ENCODE data around the gene ZNF609.

ZNF609 gene

DNA sequence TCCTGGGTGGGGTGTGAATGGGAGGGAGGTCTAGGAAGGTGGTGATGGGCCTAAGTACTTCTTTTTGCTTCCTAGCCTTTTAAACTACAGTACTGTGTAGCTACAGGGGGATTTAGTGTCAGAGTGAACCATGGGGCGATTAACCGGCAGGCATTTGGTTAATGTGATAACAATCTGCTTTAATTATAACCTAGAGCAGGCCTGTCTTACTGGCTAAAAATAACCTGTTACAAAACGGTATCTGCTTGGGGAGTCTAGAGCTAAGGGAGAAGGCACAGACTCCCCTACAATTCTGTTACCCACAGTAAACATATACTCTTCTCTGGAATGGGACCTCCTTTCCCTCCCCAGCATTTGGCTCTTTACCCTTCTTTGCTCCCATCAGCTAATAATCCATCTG is 229.6 kb downstream of the ZNF609 start:
- Histone ChIP-seq H3K79me1 (ENCODE audit: low read length) (peaks cover 15% of the 10 kb centered on the region), H3K27me3 (ENCODE audit: insufficient read depth, low read length, poor library complexity) (no peaks in the 10 kb centered on the region), H3K27ac (ENCODE audit: low read depth, low read length) (no peak overlapping the region), H2AK5ac (ENCODE audit: low read length) (no peak overlapping the region), H3K79me2 (ENCODE audit: control insufficient read depth, insufficient read depth, low read length) (peaks cover 9% of the 10 kb centered on the region), H3K36me3 (ENCODE audit: control insufficient read depth, insufficient read depth, low read length) (peaks cover 21% of the 10 kb centered on the region), H3K18ac (ENCODE audit: low read length) (no peak overlapping the region), H3K4me2 (ENCODE audit: low read length) (no peak overlapping the region), H2BK5ac (ENCODE audit: low read length) (no peak overlapping the region), H3K4ac (ENCODE audit: low read depth, low read length) (no peak overlapping the region), H3K4me3 (ENCODE audit: low read length) (no peak overlapping the region), H4K5ac (ENCODE audit: low read length) (no peak overlapping the region), H2BK15ac (replicated peaks; ENCODE audit: low read depth) (no peak overlapping the region), H3K9ac (ENCODE audit: low read length) (no peak overlapping the region), H3K23ac (ENCODE audit: low read length) (no peak overlapping the region), H2BK120ac (ENCODE audit: low read depth, low read length) (no peak overlapping the region), H3K4me1 (ENCODE audit: control insufficient read depth, low read depth, low read length) (peaks cover 8% of the 10 kb centered on the region), H3K56ac (ENCODE audit: low read length) (no peak overlapping the region), H4K8ac (ENCODE audit: low read depth, low read length) (no peak overlapping the region)
- DNase-seq, result no peak
- WGBS (ENCODE audit: extremely low coverage, insufficient coverage, low lambda C conversion rate), result no CpG with 5 or more reads among the region's 3 CpGs

DNA sequence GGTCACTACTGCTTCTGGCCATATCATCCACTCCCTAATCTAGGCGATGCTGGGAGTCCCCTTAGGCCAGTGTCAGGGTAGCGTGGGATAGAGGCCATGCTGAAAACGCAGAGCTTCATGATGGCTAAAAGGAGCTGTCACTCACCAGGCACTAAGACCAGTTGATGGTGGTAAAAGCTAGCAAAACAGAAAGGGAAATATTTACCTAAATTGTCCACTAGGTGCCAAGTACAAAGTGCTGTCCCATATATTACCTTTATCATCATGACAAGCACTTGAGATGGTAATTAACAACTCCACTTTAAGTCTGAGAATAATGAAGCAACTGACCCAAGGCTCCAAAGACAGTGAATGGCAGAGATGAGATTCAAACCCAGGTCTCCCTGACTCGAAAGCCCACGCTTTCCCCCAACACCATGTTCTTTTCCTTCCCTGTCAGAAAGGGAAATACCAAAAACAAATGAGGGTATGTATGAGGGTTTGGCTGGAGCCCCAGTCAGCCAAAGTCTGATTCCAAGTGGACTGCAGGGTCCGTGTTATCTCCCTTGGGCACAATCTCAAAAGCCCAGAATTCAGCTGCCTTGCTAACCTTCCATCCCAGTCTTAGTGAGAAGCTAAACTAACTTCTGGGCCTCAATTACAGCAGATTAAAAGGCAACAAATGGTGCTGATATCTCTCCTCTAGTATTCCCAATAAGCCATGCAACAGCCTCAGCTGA is 230.4 kb downstream of the ZNF609 start:
- Histone ChIP-seq H3K23ac (ENCODE audit: low read length) (no peak overlapping the region), H2BK120ac (ENCODE audit: low read depth, low read length) (no peak overlapping the region), H3K56ac (ENCODE audit: low read length) (no peak overlapping the region), H3K27ac (ENCODE audit: low read depth, low read length) (no peak overlapping the region), H2BK5ac (ENCODE audit: low read length) (no peak overlapping the region), H3K79me2 (ENCODE audit: control insufficient read depth, insufficient read depth, low read length) (peaks cover 15% of the 10 kb centered on the region), H3K27me3 (ENCODE audit: insufficient read depth, low read length, poor library complexity) (no peaks in the 10 kb centered on the region), H3K79me1 (ENCODE audit: low read length) (peaks cover 17% of the 10 kb centered on the region), H3K4me2 (ENCODE audit: low read length) (no peak overlapping the region), H4K8ac (ENCODE audit: low read depth, low read length) (no peak overlapping the region), H3K4me3 (ENCODE audit: low read length) (no peak overlapping the region), H4K5ac (ENCODE audit: low read length) (no peak overlapping the region), H3K4me1 (ENCODE audit: control insufficient read depth, low read depth, low read length) (peaks cover 8% of the 10 kb centered on the region), H3K9ac (ENCODE audit: low read length) (no peak overlapping the region), H2BK15ac (replicated peaks; ENCODE audit: low read depth) (no peak overlapping the region), H3K4ac (ENCODE audit: low read depth, low read length) (no peak overlapping the region), H2AK5ac (ENCODE audit: low read length) (no peak overlapping the region), H3K18ac (ENCODE audit: low read length) (no peak overlapping the region), H3K36me3 (ENCODE audit: control insufficient read depth, insufficient read depth, low read length) (peaks cover 23% of the 10 kb centered on the region)
- no CpG with 5 or more reads among the region's 6 CpGs for WGBS (ENCODE audit: extremely low coverage, insufficient coverage, low lambda C conversion rate)
- DNase-seq, result no peak

DNA sequence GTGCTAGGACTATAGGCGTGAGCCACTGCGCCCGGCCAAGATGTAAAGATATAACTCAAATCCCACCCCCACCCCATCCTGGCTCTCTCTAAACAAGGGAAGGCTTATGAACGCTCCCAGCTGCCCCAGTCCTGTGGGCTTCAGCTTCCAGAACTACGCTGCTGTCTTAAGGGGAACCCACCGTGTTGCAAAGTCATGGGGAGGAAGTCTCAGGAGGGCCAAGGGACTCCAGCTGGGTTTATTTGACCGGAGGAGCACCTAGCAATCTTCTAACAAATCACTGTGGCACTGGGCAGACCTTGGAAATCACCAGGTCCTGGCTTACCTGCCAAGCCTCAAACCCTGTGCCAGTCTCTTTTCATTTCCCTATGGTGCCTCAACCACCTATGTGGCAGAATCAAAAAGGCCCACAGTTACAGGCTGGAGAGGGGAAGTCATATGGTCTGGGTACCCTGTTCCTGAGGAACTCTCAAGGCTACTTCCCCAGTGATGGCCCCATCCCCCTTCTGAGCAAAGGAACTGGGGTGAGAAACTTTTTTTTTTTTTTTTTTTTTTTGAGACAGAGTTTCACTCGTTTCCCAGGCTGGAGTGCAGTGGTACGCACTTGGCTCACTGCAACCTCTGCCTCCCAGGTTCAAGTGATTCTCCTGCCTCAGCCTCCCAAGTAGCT is 231.7 kb downstream of the ZNF609 start:
- no peak for DNase-seq
- peaks cover 11% of the 10 kb centered on the region for H3K4me1 ChIP-seq (ENCODE audit: control insufficient read depth, low read depth, low read length)
- H4K5ac ChIP-seq (ENCODE audit: low read length), result no peak overlapping the region
- H2BK5ac ChIP-seq (ENCODE audit: low read length), result no peak overlapping the region
- no CpG with 5 or more reads among the region's 9 CpGs for WGBS (ENCODE audit: extremely low coverage, insufficient coverage, low lambda C conversion rate)
- peaks cover 21% of the 10 kb centered on the region for H3K79me1 ChIP-seq (ENCODE audit: low read length)
- no peak overlapping the region for H3K56ac ChIP-seq (ENCODE audit: low read length)
- H3K9ac ChIP-seq (ENCODE audit: low read length), result no peak overlapping the region
- peaks cover 22% of the 10 kb centered on the region for H3K79me2 ChIP-seq (ENCODE audit: control insufficient read depth, insufficient read depth, low read length)
- H3K36me3 ChIP-seq (ENCODE audit: control insufficient read depth, insufficient read depth, low read length), result peaks cover 23% of the 10 kb centered on the region
- H3K4me3 ChIP-seq (ENCODE audit: low read length), result no peak overlapping the region
- H4K8ac ChIP-seq (ENCODE audit: low read depth, low read length), result no peak overlapping the region
- no peak overlapping the region for H3K18ac ChIP-seq (ENCODE audit: low read length)
- H3K27me3 ChIP-seq (ENCODE audit: insufficient read depth, low read length, poor library complexity), result no peaks in the 10 kb centered on the region
- H2AK5ac ChIP-seq (ENCODE audit: low read length), result no peak overlapping the region
- no peak overlapping the region for H3K23ac ChIP-seq (ENCODE audit: low read length)
- no peak overlapping the region for H3K4ac ChIP-seq (ENCODE audit: low read depth, low read length)
- no peak overlapping the region for H3K27ac ChIP-seq (ENCODE audit: low read depth, low read length)
- no peak overlapping the region for H3K4me2 ChIP-seq (ENCODE audit: low read length)
- no peak overlapping the region for H2BK15ac ChIP-seq (replicated peaks; ENCODE audit: low read depth)
- no peak overlapping the region for H2BK120ac ChIP-seq (ENCODE audit: low read depth, low read length)

DNA sequence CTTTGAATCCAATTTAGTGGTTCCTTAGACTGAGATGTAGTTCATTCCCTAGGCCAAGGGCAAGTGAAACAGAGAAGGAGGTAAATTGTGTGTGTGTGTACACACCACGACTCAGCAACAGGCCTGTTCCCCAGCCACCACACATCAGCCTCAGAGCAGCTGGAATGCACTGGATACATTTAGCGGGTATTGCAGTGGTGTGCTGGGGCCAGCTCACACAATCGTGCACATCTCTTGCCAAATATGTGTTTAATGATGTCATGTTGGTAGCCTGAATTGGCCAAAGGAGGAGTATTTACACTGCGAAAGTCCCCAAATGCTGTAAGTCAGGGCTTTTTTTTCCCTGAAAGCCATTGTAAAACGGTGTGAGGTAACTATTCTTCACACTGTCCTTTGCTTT is 232.8 kb downstream of the ZNF609 start:
- H3K79me2 ChIP-seq (ENCODE audit: control insufficient read depth, insufficient read depth, low read length), result peaks cover 30% of the 10 kb centered on the region
- H2BK5ac ChIP-seq (ENCODE audit: low read length), result no peak overlapping the region
- no peak overlapping the region for H3K4ac ChIP-seq (ENCODE audit: low read depth, low read length)
- H3K4me2 ChIP-seq (ENCODE audit: low read length), result no peak overlapping the region
- no peak overlapping the region for H3K23ac ChIP-seq (ENCODE audit: low read length)
- no peak overlapping the region for H3K9ac ChIP-seq (ENCODE audit: low read length)
- no peak overlapping the region for H2BK120ac ChIP-seq (ENCODE audit: low read depth, low read length)
- H4K8ac ChIP-seq (ENCODE audit: low read depth, low read length), result no peak overlapping the region
- no peak overlapping the region for H3K18ac ChIP-seq (ENCODE audit: low read length)
- no peak overlapping the region for H2AK5ac ChIP-seq (ENCODE audit: low read length)
- no peak overlapping the region for H3K4me3 ChIP-seq (ENCODE audit: low read length)
- no peak for DNase-seq
- no peak overlapping the region for H3K56ac ChIP-seq (ENCODE audit: low read length)
- H4K5ac ChIP-seq (ENCODE audit: low read length), result no peak overlapping the region
- WGBS (ENCODE audit: extremely low coverage, insufficient coverage, low lambda C conversion rate), result no CpG with 5 or more reads among the region's 5 CpGs
- H3K4me1 ChIP-seq (ENCODE audit: control insufficient read depth, low read depth, low read length), result peaks cover 8% of the 10 kb centered on the region
- H3K79me1 ChIP-seq (ENCODE audit: low read length), result peaks cover 21% of the 10 kb centered on the region
- no peaks in the 10 kb centered on the region for H3K27me3 ChIP-seq (ENCODE audit: insufficient read depth, low read length, poor library complexity)
- H3K27ac ChIP-seq (ENCODE audit: low read depth, low read length), result no peak overlapping the region
- H2BK15ac ChIP-seq (replicated peaks; ENCODE audit: low read depth), result no peak overlapping the region
- peaks cover 22% of the 10 kb centered on the region for H3K36me3 ChIP-seq (ENCODE audit: control insufficient read depth, insufficient read depth, low read length)

DNA sequence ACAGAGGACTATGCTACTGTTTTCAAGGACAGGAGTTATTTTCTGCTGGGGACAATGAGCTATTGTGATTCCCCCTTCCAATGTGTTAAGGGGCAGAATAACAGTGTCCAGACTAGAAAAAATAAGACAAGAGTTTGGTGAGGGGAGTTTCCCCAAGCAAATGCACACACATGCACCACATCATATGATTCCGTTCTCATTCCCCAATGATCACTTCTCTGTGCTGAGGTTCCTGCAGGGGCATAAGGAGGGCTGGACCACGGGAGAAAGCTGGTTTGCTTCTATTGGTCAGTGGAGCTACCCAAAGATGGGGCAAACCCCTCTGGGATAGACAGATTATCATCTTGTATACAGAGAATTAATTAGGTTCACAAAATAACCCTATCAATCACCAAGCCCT is 234.4 kb downstream of the ZNF609 start:
- Histone ChIP-seq H3K9ac (ENCODE audit: low read length) (no peak overlapping the region), H2BK15ac (replicated peaks; ENCODE audit: low read depth) (no peak overlapping the region), H3K4ac (ENCODE audit: low read depth, low read length) (no peak overlapping the region), H3K79me2 (ENCODE audit: control insufficient read depth, insufficient read depth, low read length) (peaks cover 47% of the 10 kb centered on the region), H3K36me3 (ENCODE audit: control insufficient read depth, insufficient read depth, low read length) (peaks cover 15% of the 10 kb centered on the region), H3K27me3 (ENCODE audit: insufficient read depth, low read length, poor library complexity) (no peaks in the 10 kb centered on the region), H3K18ac (ENCODE audit: low read length) (no peak overlapping the region), H3K4me3 (ENCODE audit: low read length) (no peak overlapping the region), H3K79me1 (ENCODE audit: low read length) (peaks cover 23% of the 10 kb centered on the region), H4K5ac (ENCODE audit: low read length) (no peak overlapping the region), H3K56ac (ENCODE audit: low read length) (no peak overlapping the region), H3K4me2 (ENCODE audit: low read length) (no peak overlapping the region), H3K23ac (ENCODE audit: low read length) (no peak overlapping the region), H2BK120ac (ENCODE audit: low read depth, low read length) (no peak overlapping the region), H3K27ac (ENCODE audit: low read depth, low read length) (no peak overlapping the region), H2AK5ac (ENCODE audit: low read length) (no peak overlapping the region), H3K4me1 (ENCODE audit: control insufficient read depth, low read depth, low read length) (peaks cover 14% of the 10 kb centered on the region), H4K8ac (ENCODE audit: low read depth, low read length) (no peak overlapping the region), H2BK5ac (ENCODE audit: low read length) (no peak overlapping the region)
- no CpG with 5 or more reads among the region's 2 CpGs for WGBS (ENCODE audit: extremely low coverage, insufficient coverage, low lambda C conversion rate)
- no peak for DNase-seq

Measured in mesendoderm (in vitro differentiated cells).